H1 (cell line): ENCODE data around the gene MALSU1. TPM values are rescaled to one million over a fixed set of nuclear protein-coding genes. Genes with fewer than 3 reads are reported as not detected.

Source experiments
- CTCF ChIA-PET: fragments of 300-600 bp; sonication (Branson Sonifier 250); formaldehyde crosslinking; loops from one replicate; lab custom pipeline; 2021; ENCODE audit not compliant: partially characterized antibody; lab: Charles Lee
- POLR2A ChIA-PET: fragments of 300-600 bp; sonication (Branson Sonifier 250); formaldehyde crosslinking; loops from one replicate; lab custom pipeline; 2021; ENCODE audit warnings: inconsistent platforms; ENCODE audit not compliant: partially characterized antibody; lab: Charles Lee
- DNase-seq, 2 experiments: peaks; one replicate each; pipeline versions ENCODE4 v3.0.0 to v3.0.0-alpha.2; 2010 to 2022; ENCODE audit warnings: low spot score in 2 of 2, low read depth in 1 of 2, mixed read lengths in 1 of 2
- FAIRE-seq: peaks from 2 replicates; lab custom pipeline; 2011; peaks lifted over from hg19 to GRCh38; lab: Jason Lieb, UNC
- H2AFZ ChIP-seq: 2 replicates; pipeline ENCODE4 v1.8.1; 2012; ENCODE audit warnings: low read length, inconsistent platforms
- H2AK5ac ChIP-seq: 2 replicates; pipeline ENCODE4 v1.6.1; 2013; ENCODE audit warnings: low read depth, low read length
- H2BK120ac ChIP-seq: replicated peaks from 2 replicates; pipeline ENCODE3; 2013; ENCODE audit warnings: low read depth, low read length, inconsistent platforms
- H2BK12ac ChIP-seq: 2 replicates; pipeline ENCODE4 v1.6.1; 2013; ENCODE audit warnings: low read depth, low read length
- H2BK15ac ChIP-seq: 2 replicates; pipeline ENCODE4 v1.6.1; 2013; ENCODE audit warnings: low read length
- H2BK20ac ChIP-seq: 2 replicates; pipeline ENCODE4 v1.6.1; 2013; ENCODE audit warnings: low read length
- H2BK5ac ChIP-seq: 2 replicates; pipeline ENCODE4 v1.6.1; 2013; ENCODE audit warnings: low read depth, low read length
- H3K14ac ChIP-seq: 2 replicates; pipeline ENCODE4 v1.6.1; 2013; ENCODE audit warnings: inconsistent platforms; ENCODE audit not compliant: insufficient read length
- H3K18ac ChIP-seq: 2 replicates; pipeline ENCODE4 v1.6.1; 2013; ENCODE audit warnings: low read length; ENCODE audit errors: extremely low read depth
- H3K23ac ChIP-seq: 2 replicates; pipeline ENCODE4 v1.6.1; 2013; ENCODE audit warnings: inconsistent platforms; ENCODE audit not compliant: insufficient read length
- H3K23me2 ChIP-seq: 2 replicates; pipeline ENCODE4 v1.6.1; 2013; ENCODE audit warnings: low read depth, low read length
- H3K27ac ChIP-seq: 2 replicates; pipeline ENCODE4 v1.6.1; 2011; ENCODE audit warnings: low read depth, low read length, inconsistent platforms
- H3K27me3 ChIP-seq, 4 experiments: replicated peaks in 1 of 4; 1 replicate in 1 of 4; 2 replicates in 3 of 4; pipeline versions ENCODE4 v1.6.1 to v1.8.1; 2011 to 2013; ENCODE audit warnings: low read length in 3 of 4, mild to moderate bottlenecking in 3 of 4, inconsistent platforms in 2 of 4, mixed read lengths in 2 of 4, moderate library complexity in 1 of 4; ENCODE audit not compliant: control insufficient read depth in 3 of 4, insufficient read depth in 3 of 4; ENCODE audit errors: extremely low read depth in 1 of 4
- H3K36me3 ChIP-seq, 4 experiments: 2 replicates each; pipeline versions ENCODE4 v1.6.1 to v1.8.1; 2011 to 2013; ENCODE audit warnings: mild to moderate bottlenecking in 4 of 4, low read length in 3 of 4, moderate library complexity in 2 of 4, control low read depth in 1 of 4, inconsistent platforms in 1 of 4; ENCODE audit not compliant: insufficient read depth in 4 of 4, control insufficient read depth in 2 of 4
- H3K4ac ChIP-seq: replicated peaks from 2 replicates; pipeline ENCODE3; 2013; ENCODE audit warnings: low read length, low read depth, mixed read lengths, inconsistent platforms; ENCODE audit not compliant: insufficient read length
- H3K4me1 ChIP-seq, 4 experiments: replicated peaks in 1 of 4; 1 replicate in 1 of 4; 2 replicates in 3 of 4; pipeline versions ENCODE4 v1.6.1 to v1.8.1; 2011 to 2013; ENCODE audit warnings: low read length in 3 of 4, inconsistent platforms in 2 of 4, mixed read lengths in 1 of 4; ENCODE audit not compliant: insufficient read depth in 4 of 4, control insufficient read depth in 3 of 4
- H3K4me2 ChIP-seq, 2 experiments: 2 replicates each; pipeline versions ENCODE4 v1.6.1 to v1.8.1; 2011 to 2013; ENCODE audit warnings: low read depth in 2 of 2, low read length in 2 of 2, control low read depth in 1 of 2, inconsistent platforms in 1 of 2, mild to moderate bottlenecking in 1 of 2; ENCODE audit not compliant: insufficient read depth in 1 of 2
- H3K4me3 ChIP-seq, 4 experiments: fragments of 200-600, 300-600 bp in 1 of 4; sonication (generic), shearing (Covaris generic), sonication (Bioruptor Twin) in 1 of 4; 2 replicates each; pipeline versions ENCODE4 v1.5.1 to v1.8.1; 2011 to 2016; ENCODE audit warnings: low read length in 4 of 4, low read depth in 3 of 4, control low read depth in 2 of 4, inconsistent platforms in 2 of 4, mild to moderate bottlenecking in 2 of 4, mixed read lengths in 1 of 4, moderate library complexity in 1 of 4; ENCODE audit not compliant: insufficient read depth in 2 of 4; ENCODE audit errors: extremely low read depth in 1 of 4
- H3K56ac ChIP-seq: replicated peaks from 2 replicates; pipeline ENCODE3; 2013; ENCODE audit warnings: low read depth, mild to moderate bottlenecking, mixed read lengths, low read length, inconsistent platforms; ENCODE audit not compliant: insufficient read length
- H3K79me1 ChIP-seq: 2 replicates; pipeline ENCODE4 v1.6.1; 2013; ENCODE audit warnings: low read depth, low read length, control low read depth
- H3K79me2 ChIP-seq, 2 experiments: 2 replicates each; pipeline versions ENCODE4 v1.6.1 to v1.8.1; 2012 to 2013; ENCODE audit warnings: low read length in 2 of 2, mild to moderate bottlenecking in 2 of 2, inconsistent platforms in 1 of 2; ENCODE audit not compliant: insufficient read depth in 2 of 2, control insufficient read depth in 1 of 2
- H3K9ac ChIP-seq, 4 experiments: replicated peaks in 1 of 4; 1 replicate in 1 of 4; 2 replicates in 3 of 4; pipeline versions ENCODE4 v1.6.1 to v1.8.1; 2011 to 2013; ENCODE audit warnings: low read depth in 3 of 4, low read length in 3 of 4, control low read depth in 2 of 4, mild to moderate bottlenecking in 2 of 4, moderate library complexity in 2 of 4, inconsistent platforms in 1 of 4; ENCODE audit errors: extremely low read depth in 1 of 4
- H3K9me3 ChIP-seq, 2 experiments: 2 replicates each; pipeline versions ENCODE4 v1.6.1 to v1.8.1; 2012 to 2013; ENCODE audit warnings: mild to moderate bottlenecking in 2 of 2, moderate library complexity in 2 of 2, control low read depth in 1 of 2, inconsistent platforms in 1 of 2, low read depth in 1 of 2, low read length in 1 of 2, mixed read lengths in 1 of 2; ENCODE audit not compliant: insufficient read depth in 2 of 2
- H4K20me1 ChIP-seq, 2 experiments: replicated peaks in 1 of 2; 2 replicates each; pipeline versions ENCODE3 to v1.8.1; 2011 to 2013; ENCODE audit warnings: inconsistent platforms in 2 of 2, low read length in 2 of 2, mild to moderate bottlenecking in 1 of 2; ENCODE audit not compliant: insufficient read depth in 2 of 2, control insufficient read depth in 1 of 2
- H4K5ac ChIP-seq: 2 replicates; pipeline ENCODE4 v1.6.1; 2013; ENCODE audit warnings: low read length, low read depth, mixed read lengths, inconsistent platforms; ENCODE audit not compliant: insufficient read length
- H4K8ac ChIP-seq: 2 replicates; pipeline ENCODE4 v1.8.0; 2013; ENCODE audit warnings: mild to moderate bottlenecking, moderate library complexity, low read length, inconsistent platforms; ENCODE audit not compliant: insufficient read depth; ENCODE audit errors: extremely low read depth
- H4K91ac ChIP-seq: replicated peaks from 2 replicates; pipeline ENCODE3; 2013; ENCODE audit warnings: low read length, mixed read lengths, inconsistent platforms; ENCODE audit not compliant: insufficient read length
- CEBPB ChIP-seq: IDR thresholded peaks from 2 replicates; pipeline ENCODE4 v1.6.1; 2012; ENCODE audit warnings: low read depth, low read length
- EGR1 ChIP-seq: IDR thresholded peaks from 2 replicates; pipeline ENCODE4 v1.6.1; 2011; ENCODE audit warnings: low read depth, low read length, borderline replicate concordance
- WGBS, 2 experiments: shearing (Covaris generic) in 1 of 2; methylation state at CpG; one replicate each; pipeline versions ENCODE4 v1.1.6 to v1.1.7; 2013 to 2015; ENCODE audit warnings: low lambda C conversion rate in 2 of 2, mixed read lengths in 2 of 2, inconsistent platforms in 1 of 2, low coverage in 1 of 2, missing lambda C conversion rate in 1 of 2; ENCODE audit not compliant: insufficient replicate concordance in 2 of 2, insufficient coverage in 1 of 2, insufficient read length in 1 of 2; ENCODE audit errors: extremely low coverage in 1 of 2, missing lambda C conversion rate in 1 of 2; 5-methylcytosine and 5-hydroxymethylcytosine counted together
- polyA plus RNA-seq, 7 experiments: library from polyadenylated mRNA; depleted of rRNA in 3 of 7; stranded (reverse) in 5 of 7; unstranded in 2 of 7; fragments of >200 nt in 5 of 7; fragments of 200-250 nt in 2 of 7; gene quantifications; 1 replicate in 5 of 7; 2 replicates in 1 of 7; 4 replicates in 1 of 7; pipeline versions ENCODE4 v1.2.1 to v1.2.3, GENCODE V29; 2011 to 2013; ENCODE audit warnings: missing spikeins in 2 of 7, mixed read lengths in 2 of 7
- total RNA-seq: library from RNA; stranded (reverse); fragmentation: NEBNext Ultra II Directional; extraction: Animal tissue kit (Norgen Biotek cat#: 25700); gene quantifications from 2 replicates; pipeline ENCODE4 v1.2.1, GENCODE V29; 2021

MALSU1 gene
- total and polyA plus RNA-seq, 2 of the 8 experiments (the other 6 are each of a cell fraction or from before 2014, with no cell fraction given), result 73.5 to 84.0 TPM

GRCh38 chr7:23283086-23283485 lies 16.1 kb upstream of the MALSU1 start:
- Histone ChIP-seq H3K4me3 (no peak overlapping the region), H3K27ac (no peak overlapping the region), H3K9ac (no peak overlapping the region), H3K4me2 (no peak overlapping the region), H3K14ac (no peak overlapping the region), H4K91ac (no peak overlapping the region), H3K36me3 (no peaks in the 10 kb centered on the region), H2BK15ac (no peak overlapping the region), H3K4me1 (no peaks in the 10 kb centered on the region), H3K79me2 (no peaks in the 10 kb centered on the region), H2BK5ac (no peak overlapping the region), H4K5ac (no peak overlapping the region), H2AK5ac (no peak overlapping the region), H2BK20ac (no peak overlapping the region), H3K9me3 (no peaks in the 10 kb centered on the region), H3K27me3 (no peaks in the 10 kb centered on the region), H4K8ac (no peak overlapping the region), H3K79me1 (no peaks in the 10 kb centered on the region), H4K20me1 (no peaks in the 10 kb centered on the region), H3K23me2 (no peaks in the 10 kb centered on the region), H3K18ac (no peak overlapping the region), H2AFZ (no peak overlapping the region), H3K4ac (no peak overlapping the region), H3K23ac (no peak overlapping the region), H3K56ac (no peak overlapping the region), H2BK120ac (no peak overlapping the region), H2BK12ac (no peak overlapping the region)
- WGBS, 2 experiments, result 93% methylated on average over 4 of the region's 4 CpGs; no CpG with 5 or more reads in 1 of the 2 experiments
- ChIA-PET CTCF (interaction anchor here (0.6 to 1.7 kb wide), 3 partner anchors 9 to 68 kb away, joined by 3 to 6 read pairs (median 3); no protein-coding TSS in a partner anchor), POLR2A (interaction anchor here (0.8 to 1.4 kb wide), 3 partner anchors 11 to 248 kb away, joined by 3 read pairs; no protein-coding TSS in a partner anchor)
- DNase-seq (no peak), FAIRE-seq (no peak)
- TF ChIP-seq EGR1 (no peak), CEBPB (no peak)
